ENCODE measurements around the gene PPA1. TPM values are rescaled to one million over a fixed set of nuclear protein-coding genes. Genes with fewer than 3 reads are reported as not detected.
"Not testable (repeated sequence)": the region's sequence is repeated elsewhere in the genome, so short reads cannot be mapped to it uniquely, and the experiment has no call there.

The PPA1 gene
- total RNA-seq, result 106 TPM
- long read RNA-seq, transcript PPA1-202 (11 exons, 1,295 nt), result major isoform, 159 of 165 reads
- long read RNA-seq, partial matches to known transcripts, result 3 of 165 reads
- long read RNA-seq, other reads (novel, unspliced or antisense), result 3 of 165 reads

DNA sequence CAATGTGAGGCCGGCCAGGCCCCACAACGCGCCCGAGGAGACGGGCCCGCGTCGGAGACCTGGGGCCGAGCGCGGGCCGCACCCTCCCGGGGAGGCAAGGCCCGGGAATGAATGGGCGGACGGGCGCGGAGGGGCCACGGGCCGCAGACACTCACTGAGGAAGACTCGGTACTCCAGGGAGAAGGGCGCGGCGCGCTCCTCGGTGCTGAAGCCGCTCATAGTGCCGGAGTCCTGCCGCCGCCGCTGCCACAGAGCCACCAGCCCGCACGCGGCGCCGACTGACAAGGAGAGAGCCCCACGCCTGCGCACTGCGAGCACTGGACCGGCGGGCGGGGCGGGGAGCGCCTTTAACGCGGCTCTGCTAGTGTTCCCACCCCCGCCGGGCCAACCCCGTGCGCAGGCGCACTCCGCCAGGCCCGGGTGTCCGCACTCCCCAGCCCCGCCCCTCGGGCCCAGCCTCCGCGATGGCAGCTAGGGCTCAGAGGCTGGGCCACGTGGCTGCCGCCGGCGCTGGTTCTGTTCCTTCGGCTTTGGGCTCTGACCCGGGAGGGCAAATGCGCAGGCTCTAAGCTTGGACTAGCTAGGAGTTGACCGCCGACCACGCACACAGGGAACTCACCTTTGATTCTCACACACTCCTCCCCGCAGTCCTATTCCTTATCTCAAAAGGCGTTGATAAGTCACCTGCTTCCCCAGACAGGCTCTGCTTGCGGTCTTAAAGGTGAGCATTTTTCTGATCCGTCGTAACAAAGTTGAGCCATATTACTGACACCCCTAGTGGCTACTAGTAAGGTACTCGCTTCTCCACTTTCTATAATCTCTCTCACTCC lies at the start of gene PPA1:
Gene PPA1, minus strand, starts transcription at position 321 of the 830 bp plus-strand sequence. Its CDS starts 102 bp downstream, at position 219.
- peak; percentile 100 for DNase-seq
- intact Hi-C loops (cut with micrococcal nuclease), result no loop called here
- ATAC-seq, result peak; percentile 98

DNA sequence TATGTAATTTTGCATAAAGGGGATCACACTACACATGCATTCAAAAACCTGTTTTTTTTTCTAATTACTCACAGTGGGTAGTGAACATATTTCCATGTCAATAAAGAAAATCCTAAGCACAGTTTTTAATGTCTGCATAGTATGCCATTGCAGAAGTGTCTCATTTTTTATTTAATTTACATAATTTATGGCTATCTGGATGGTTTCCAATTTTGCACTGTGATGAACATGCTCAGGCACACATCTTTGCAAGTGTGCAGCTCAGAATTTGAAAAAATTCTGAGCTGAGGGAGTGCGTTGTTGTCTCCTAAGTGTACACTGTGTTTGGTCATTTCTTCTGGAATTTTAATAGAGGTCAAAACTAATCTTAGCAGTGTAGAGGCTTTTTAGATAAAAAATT lies 48.4 kb upstream of the PPA1 start:
- ATAC-seq (no peak), DNase-seq (no peak)
- intact Hi-C loops (cut with micrococcal nuclease), result no loop called here

DNA sequence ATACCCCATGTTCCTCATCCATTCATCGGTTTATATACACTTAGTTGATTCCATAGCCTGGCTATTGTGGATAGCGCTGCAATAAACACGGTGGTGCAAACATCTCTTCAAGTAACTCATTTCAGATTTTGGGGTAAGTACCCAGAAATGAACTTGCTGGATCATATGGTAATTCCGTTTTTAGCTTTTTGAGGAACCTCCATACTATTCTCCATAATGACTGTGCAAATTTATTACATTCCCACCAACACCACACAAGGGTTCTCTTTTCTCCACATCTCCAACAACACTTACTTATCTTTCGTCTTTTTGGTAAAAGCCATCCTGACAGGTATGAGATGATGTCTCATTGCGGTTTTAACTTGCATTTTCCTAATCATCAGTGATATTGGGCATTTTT lies 46.9 kb upstream of the PPA1 start:
- ATAC-seq (no peak), DNase-seq (no peak)
- intact Hi-C loops (cut with micrococcal nuclease), result no loop called here

DNA sequence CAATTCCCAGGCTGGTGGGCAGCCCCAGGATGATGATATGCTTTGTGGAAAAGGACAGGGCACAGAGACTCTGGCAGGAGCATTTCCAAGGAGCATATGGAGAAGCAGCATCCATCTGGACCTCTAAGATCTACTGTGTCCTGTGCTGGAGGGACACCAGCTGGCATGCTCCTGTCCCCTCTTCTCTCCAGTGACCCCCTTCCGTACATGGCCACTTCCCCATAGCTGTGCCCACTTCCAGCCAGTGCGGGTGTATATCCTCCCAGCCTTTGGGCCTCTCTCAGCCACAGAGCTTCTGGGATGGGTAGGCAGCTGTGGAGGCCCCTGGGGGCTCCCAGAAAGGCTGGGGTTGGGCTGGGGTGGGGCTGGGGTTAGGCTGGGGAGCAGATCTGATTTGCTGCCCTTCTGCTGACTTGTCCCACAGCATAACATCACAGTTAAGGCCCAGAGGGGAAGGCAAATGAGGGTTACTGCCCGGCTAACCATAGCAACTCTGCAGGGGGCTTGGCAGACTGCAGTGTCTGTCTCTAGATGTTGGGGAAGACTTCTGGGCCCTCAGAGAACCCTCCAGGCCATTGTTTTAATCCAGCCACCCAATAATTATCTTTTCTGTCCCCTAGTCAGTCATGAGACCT lies 44.3 kb upstream of the PPA1 start:
- intact Hi-C loops (cut with micrococcal nuclease), result no loop called here
- ATAC-seq (no peak), DNase-seq (no peak)

DNA sequence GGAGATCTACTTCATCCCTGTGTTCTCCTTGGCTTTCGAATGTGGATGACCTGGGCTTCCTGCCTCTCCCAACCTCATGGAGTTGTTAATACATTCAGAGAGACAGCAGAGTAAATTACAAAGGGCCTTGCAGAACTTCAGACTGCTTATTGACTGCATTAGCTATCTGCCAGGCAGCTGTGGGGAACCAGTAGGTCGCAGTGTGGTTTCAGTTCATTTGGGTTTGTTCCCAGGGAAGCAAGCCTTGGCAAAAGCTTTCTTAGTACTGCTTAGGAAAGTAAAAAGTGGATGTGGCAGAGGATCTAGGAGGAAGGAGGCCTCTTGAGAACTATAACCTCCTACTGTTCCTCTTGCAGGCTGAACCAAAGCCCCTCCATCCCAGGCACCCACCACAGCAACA lies 41.4 kb upstream of the PPA1 start:
- intact Hi-C loops (cut with micrococcal nuclease), result no loop called here
- peak; percentile 75 for ATAC-seq
- DNase-seq, result no peak

DNA sequence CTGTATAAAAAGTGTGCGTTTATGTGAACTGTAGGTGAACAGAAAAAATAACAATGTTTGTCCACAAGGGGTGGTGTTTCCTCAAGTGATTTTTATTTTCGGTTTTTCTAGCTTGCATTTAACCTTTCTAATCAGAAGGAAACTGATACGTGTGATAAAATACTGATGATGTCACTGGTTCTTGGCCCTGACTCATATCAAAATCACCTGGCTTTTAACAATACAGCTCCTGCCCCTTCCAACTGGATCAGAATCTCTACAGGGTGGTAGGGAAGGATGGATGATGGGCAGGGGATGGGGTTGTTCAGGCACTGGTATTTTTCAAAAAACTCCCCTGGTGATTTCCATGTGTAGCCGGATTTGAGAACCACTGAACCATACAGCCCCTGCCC lies 39.7 kb upstream of the PPA1 start:
- intact Hi-C loops (cut with micrococcal nuclease), result loop anchor here (2.0 kb wide), 1 partner anchor 70 kb away; no protein-coding TSS in a partner anchor

DNA sequence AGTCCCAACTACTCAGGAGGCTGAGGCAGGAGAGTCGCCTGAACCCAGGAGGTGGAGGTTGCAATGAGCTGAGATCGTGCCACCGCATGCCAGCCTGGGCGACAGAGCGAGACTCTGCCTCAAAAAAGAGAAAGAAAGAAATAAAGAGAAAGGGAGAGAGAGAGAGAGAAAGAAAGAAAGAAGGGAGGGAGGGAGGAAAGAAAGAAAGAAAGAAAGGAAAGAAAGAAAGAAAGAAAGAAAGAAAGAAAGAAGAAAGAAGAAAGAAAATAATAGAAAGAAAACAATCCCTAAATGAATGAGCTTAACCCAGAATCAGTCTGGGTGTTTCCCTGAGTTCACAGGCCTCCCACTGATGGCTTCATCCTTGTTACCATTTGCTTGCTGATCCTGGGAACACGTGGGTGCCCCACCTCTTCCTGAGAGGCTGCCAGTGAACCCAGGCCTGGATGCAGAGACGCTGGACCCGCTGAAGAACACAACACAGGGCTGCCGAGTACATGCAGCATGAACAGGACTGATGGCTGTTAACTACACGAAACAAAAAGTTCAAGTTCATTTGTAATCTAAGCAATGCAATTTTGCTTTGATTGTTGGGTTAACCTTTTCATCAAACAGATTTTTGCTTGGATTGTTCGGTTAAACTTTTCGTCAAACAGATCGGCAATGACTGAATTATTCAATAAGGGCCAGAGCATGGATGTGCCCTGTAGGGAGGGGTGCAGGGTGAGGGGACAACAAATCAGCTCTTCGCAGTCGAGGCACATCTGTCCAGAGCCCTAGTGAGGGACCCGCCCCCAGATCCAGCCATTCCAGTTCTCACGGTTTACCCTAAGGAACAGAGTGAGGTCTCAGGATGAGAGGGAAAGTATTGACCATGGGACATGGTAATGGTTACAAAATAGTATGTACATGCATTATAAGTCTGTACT lies 39.0 kb upstream of the PPA1 start:
- intact Hi-C loops (cut with micrococcal nuclease), result loop anchor here (2.0 kb wide), 1 partner anchor 71 kb away; no protein-coding TSS in a partner anchor
- ATAC-seq, result peak; percentile 63
- DNase-seq, result peak; percentile 52

More for the DNA sequence above, 39.7 kb upstream of the PPA1 start:
- DNase-seq (no peak), ATAC-seq (peak; percentile 20)

DNA sequence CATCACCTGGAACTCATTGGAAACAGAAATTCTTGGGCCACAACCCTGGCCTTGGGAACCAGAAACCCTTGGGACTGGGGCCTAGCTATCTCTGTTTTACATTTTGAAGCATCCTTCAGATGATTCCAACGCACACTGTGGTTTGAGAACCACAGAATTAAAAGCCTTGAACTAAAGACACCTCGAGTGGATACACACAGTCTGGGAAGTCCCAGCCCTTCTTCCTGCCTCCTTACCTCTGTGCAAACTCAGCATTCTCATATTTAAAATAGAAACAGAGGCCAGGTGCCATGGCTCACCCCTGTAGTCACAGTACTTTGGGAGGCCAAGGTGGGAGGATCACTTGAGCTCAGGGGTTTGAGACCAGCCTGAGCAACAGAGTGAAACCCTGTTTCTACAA lies 37.7 kb upstream of the PPA1 start:
- intact Hi-C loops (cut with micrococcal nuclease), result no loop called here
- no peak for DNase-seq
- no peak for ATAC-seq

DNA sequence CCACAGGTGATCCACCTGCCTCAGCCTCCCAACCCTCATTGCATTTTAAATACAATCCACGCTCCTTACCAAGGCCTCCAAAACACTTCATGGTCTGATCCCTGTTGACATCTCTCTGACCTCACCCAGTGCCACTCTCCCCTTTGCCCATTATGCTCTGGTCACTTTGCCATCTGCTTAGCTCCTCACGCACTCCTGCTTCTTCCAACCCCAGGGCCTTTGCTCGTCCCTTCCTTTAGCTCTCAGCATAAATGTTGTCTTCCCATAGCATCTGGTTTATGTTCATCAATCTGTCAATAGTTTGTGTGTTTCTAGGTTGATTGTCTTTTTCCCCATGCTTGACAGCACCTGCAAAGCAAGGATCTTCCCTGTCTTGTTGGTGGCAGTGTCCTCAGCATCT lies 36.5 kb upstream of the PPA1 start:
- intact Hi-C loops (cut with micrococcal nuclease), result no loop called here
- ATAC-seq (no peak), DNase-seq (no peak)

DNA sequence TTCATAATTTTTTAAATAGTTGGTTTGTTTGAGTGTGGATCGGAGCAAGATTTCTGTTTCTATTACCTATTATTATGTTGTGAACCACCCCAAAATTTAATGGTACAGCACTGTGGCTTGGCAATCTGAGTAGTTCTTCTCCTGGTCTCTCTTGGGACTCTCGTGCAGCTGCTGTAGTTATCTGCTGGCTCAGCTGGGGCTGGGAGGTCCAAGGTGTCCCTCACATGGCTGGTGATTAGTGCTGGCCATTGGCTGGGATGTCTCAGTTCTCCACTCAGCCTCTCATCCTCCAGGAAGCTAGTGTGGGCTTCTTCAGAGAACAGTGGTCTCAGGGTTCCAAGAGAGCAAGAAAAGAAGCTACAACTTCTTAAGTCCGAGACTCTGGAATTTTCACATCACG lies 35.1 kb upstream of the PPA1 start:
- intact Hi-C loops (cut with micrococcal nuclease), result no loop called here
- DNase-seq, result no peak
- ATAC-seq, result no peak

DNA sequence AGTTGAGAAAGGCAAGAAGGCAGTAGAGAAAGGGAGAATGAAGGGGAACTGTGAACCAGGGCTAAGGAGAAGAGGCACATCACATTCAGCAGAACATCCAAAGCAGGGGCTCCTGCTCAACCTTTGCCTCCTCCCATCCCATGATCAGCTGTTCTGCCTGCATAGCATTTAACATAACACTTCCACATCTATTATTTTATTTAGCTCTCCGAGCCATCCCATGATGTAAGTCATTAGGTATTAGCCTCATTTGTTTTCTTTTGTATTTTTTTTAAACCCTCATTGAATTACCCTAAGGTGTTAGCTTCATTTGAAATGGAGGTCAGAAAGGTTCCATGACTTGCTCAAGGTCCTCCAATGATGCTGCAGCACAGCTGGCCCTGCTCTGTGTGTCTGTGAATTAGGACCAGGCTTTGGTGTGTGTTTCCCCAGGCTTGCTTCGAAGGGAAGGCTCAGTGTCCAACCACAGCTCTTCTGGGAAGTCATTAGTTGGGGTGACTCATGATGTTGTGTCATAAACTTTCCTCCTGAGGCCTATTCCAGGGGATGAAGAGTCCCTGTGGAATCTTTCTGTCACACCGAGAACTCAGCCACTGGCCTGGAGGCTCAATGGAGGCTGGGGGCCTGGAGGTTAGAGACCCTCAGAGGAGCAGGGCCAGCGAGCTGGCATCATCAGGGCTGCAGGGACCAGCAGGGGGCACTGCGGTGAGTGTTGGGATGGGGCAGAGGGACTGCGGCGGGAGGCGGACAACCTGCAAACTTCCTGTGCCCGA lies 34.1 kb upstream of the PPA1 start:
- ATAC-seq, result peak; percentile 44
- intact Hi-C loops (cut with micrococcal nuclease), result no loop called here
- DNase-seq, result no peak

DNA sequence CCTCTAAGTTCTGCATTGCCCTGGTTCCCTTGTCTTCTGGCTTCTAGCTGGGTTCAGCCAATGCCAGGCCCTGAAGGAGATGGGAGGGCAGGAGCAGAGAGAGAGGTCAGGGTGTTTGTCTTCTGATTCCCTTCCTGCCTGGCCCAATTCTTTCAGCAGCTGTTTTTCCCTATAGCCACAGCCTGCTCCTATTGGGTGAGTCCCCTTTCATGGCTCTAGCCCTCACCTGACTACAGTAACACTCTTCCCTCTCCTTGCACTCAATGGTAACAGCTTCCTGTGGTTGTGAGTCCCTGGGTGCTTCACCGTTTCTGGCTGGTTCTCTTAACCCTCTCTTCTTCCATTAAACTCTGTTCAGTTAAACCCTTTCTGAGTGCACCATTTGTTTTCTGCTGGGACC lies 33.5 kb upstream of the PPA1 start:
- intact Hi-C loops (cut with micrococcal nuclease), result no loop called here
- ATAC-seq, result no peak
- no peak for DNase-seq

DNA sequence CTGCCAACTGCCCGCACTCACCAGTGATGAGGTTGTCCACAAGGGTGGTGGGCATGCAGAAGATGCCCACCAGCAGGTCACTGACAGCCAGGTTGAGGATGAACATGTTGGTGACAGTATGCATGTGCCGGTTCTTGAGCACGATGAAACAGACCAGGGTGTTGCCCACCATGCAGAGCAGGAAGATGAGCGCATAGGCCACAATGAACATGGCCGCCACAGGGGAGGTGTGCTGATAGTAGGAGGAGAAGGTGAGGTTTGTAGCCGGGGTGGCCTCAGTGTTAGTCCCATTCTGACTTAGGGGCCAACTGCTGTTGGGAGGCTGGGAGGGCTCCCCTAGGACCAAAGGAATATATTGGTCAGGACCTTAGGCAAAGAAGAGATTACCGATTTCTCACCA lies 32.8 kb upstream of the PPA1 start:
- no peak for DNase-seq
- intact Hi-C loops (cut with micrococcal nuclease), result no loop called here
- ATAC-seq, result no peak

DNA sequence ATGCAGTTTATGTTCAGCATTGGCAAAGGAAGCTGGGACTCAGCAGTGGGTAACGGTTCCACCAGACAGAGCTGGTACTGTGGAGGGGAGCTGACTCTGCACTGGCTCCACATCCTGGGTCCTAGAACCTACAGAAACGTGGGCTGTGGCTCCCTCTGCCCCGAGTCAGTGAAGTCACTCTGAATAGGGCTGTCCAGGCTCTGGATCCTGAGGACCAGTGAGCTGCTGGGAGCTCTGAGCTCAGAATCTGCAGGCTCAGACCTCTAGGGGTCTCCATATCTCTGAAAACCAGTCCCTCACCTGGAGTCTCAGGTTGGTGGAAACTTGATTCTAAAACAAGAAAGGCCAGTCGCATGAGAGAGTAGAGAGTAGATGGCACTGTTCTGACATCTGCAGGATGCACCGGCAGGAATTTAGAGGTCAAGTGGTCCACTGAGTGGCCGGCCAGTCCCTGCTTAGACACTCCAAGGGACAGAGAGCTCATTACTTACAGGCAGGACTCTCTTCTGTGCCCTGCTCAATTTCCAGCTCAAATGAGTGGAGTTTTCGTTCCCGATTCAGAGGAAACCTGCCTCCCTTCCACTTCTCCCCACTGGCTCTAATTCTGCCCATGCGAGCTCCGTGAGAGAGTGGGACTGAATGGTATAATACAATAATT lies 31.9 kb upstream of the PPA1 start:
- intact Hi-C loops (cut with micrococcal nuclease), result loop anchor here (2.0 kb wide), 1 partner anchor 68 kb away; no protein-coding TSS in a partner anchor
- ATAC-seq, result peak; percentile 63
- DNase-seq, result no peak

DNA sequence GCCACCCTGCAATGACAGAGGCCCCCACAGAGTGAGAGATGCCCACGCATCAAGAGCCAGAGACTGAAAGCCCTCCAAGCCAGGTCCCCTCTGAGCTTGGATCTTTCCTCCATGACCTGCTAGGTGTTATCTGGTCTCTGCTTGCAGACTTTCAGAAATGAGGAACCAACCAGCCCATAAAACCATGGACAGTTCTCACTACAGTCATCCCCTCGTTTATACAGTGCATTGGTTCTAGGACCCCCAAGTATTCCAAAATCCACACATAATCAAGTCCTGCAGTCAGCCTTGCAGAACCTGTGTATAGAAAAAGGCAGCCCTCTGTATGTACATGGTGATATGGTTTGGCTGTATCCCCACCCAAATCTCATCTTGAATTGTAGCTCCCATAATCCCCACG lies 27.5 kb upstream of the PPA1 start:
- intact Hi-C loops (cut with micrococcal nuclease), result no loop called here
- no peak for DNase-seq
- ATAC-seq, result no peak

DNA sequence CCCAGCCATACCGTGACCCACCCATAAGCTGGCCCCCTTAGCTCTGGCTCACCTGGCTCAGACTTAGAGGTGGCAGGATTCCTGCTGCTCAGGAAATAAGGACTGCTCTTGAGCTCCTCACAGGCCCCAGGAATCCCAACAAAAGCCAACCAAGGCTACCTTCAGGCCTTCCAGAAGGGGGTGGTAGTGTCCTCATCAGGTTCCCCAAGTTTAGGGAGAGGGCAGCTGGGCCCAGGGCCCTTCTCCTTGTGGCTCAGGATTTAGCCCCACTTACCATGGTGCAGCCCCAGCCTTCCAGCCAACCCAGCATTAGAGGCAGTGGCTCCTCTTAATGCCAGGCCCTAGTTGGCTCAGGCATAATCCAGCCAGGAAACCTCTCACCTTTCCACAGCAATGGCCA lies 27.0 kb upstream of the PPA1 start:
- DNase-seq, result no peak
- intact Hi-C loops (cut with micrococcal nuclease), result no loop called here
- no peak for ATAC-seq

DNA sequence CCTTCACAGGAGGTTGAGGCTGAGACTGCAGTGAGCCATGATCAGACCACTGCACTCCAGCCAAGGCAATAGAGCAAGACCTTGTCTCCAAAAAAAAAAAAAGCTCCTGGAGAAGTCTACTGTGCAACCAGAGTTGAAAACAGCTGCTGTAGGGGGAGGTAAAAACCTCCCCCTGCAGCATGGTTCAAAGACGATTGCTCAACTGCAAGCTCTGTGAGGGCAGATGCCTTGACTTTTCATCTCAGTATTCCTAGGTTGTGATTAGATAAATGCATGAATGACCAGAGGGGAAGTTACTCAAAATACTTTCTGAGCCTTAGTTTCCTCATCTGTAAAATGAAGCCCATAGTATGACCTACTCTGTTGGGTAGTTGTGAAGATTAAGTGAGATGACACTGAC lies 25.0 kb upstream of the PPA1 start:
- intact Hi-C loops (cut with micrococcal nuclease), result no loop called here
- ATAC-seq (no peak), DNase-seq (no peak)

DNA sequence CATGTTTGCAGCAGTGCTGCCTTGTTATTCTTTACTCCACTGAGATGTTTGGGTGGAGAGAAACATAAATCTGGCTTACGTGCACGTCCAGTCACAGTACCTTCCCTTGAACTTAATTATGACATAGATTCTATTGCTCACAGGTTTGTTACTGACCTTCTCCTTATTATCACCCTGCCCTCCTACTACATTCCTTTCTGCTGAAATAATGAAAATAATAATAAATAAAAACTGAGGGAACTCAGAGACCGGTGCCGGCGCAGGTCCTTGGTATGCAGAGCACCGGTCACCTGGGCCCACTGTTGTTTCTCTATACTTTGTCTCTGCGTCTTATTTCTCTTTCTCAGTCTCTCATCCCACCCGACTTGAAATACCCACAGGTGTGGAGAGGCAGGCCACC lies 24.6 kb upstream of the PPA1 start:
- DNase-seq; ATAC-seq; intact Hi-C loops (cut with micrococcal nuclease): not testable (repeated sequence)
